ENCODE data around the gene POC1B. TPM values are rescaled to one million over a fixed set of nuclear protein-coding genes. Genes with fewer than 3 reads are reported as not detected.

POC1B gene
- total RNA-seq, 1 experiment from 2014 or later: 17.8 TPM

GRCh38 chr12:89556976-89557375, 31.1 kb upstream of the POC1B start:
- Mint-ChIP-seq H3K9me3 (peaks cover 13% of the 10 kb centered on the region), H3K4me1 (peaks cover 2% of the 10 kb centered on the region; the same call in 1 of the 2 replicates), H3K4me3 (no peak overlapping the region), H3K36me3 (no peaks in the 10 kb centered on the region), H3K27me3 (ENCODE audit: low read depth) (no peaks in the 10 kb centered on the region), H3K27ac (no peak overlapping the region)
- CTCF ChIA-PET: no interaction called here
- ATAC-seq: no peak
- TF ChIP-seq ZNF138 (CRISPR knock-in tag; conservative IDR thresholded peaks at IDR 0.05) (no peak), SMAD3 (CRISPR knock-in tag; IDR thresholded peaks at IDR 0.05; ENCODE audit: borderline replicate concordance) (no peak), NR3C1 (CRISPR knock-in tag; conservative IDR thresholded peaks at IDR 0.05; ENCODE audit: low read depth) (no peak), PRRX2 (CRISPR knock-in tag; IDR thresholded peaks at IDR 0.05) (no peak), RORB (CRISPR knock-in tag; IDR thresholded peaks at IDR 0.05) (no peak), ZNF425 (CRISPR knock-in tag; conservative IDR thresholded peaks at IDR 0.05) (no peak), NR2C2 (CRISPR knock-in tag; IDR thresholded peaks at IDR 0.05) (no peak), CDX4 (CRISPR knock-in tag; IDR thresholded peaks at IDR 0.05; ENCODE audit: borderline replicate concordance) (no peak), HMGXB4 (CRISPR knock-in tag; IDR thresholded peaks at IDR 0.05) (no peak)
- no peak for DNase-seq (ENCODE audit: low spot score)
- POLR2A ChIA-PET: no interaction called here

GRCh38 chr12:89552376-89552775, 26.5 kb upstream of the POC1B start:
- POLR2A ChIA-PET: no interaction called here
- no peak for ATAC-seq
- no peaks in the 10 kb centered on the region for H3K36me3 Mint-ChIP-seq
- no peak overlapping the region for H3K27ac Mint-ChIP-seq
- peaks cover 16% of the 10 kb centered on the region for H3K9me3 Mint-ChIP-seq
- H3K27me3 Mint-ChIP-seq (ENCODE audit: low read depth): no peaks in the 10 kb centered on the region
- DNase-seq (ENCODE audit: low spot score): no peak
- CTCF ChIA-PET: no interaction called here
- H3K4me3 Mint-ChIP-seq: no peak overlapping the region
- H3K4me1 Mint-ChIP-seq: peaks cover 2% of the 10 kb centered on the region; the same call in 1 of the 2 replicates
- TF ChIP-seq NFATC4 (CRISPR knock-in tag; IDR thresholded peaks at IDR 0.05): no peak
- TF ChIP-seq NFYB (CRISPR knock-in tag; conservative IDR thresholded peaks at IDR 0.05; ENCODE audit: low read depth): no peak
- TF ChIP-seq ZNF219 (CRISPR knock-in tag; IDR thresholded peaks at IDR 0.05; ENCODE audit: borderline replicate concordance): no peak
- TF ChIP-seq MAX (CRISPR knock-in tag; IDR thresholded peaks at IDR 0.05): no peak
- TF ChIP-seq OVOL2 (CRISPR knock-in tag; IDR thresholded peaks at IDR 0.05; ENCODE audit: borderline replicate concordance): no peak
- no peak for TF ChIP-seq IRF2 (CRISPR knock-in tag; IDR thresholded peaks at IDR 0.05; ENCODE audit: borderline replicate concordance, low read depth)
- TF ChIP-seq HMGXB4 (CRISPR knock-in tag; IDR thresholded peaks at IDR 0.05): no peak
- no peak for TF ChIP-seq ZNF532 (CRISPR knock-in tag; IDR thresholded peaks at IDR 0.05; ENCODE audit: borderline replicate concordance)
- TF ChIP-seq SOX15 (CRISPR knock-in tag; IDR thresholded peaks at IDR 0.05): no peak
- no peak for TF ChIP-seq E2F4 (CRISPR knock-in tag; IDR thresholded peaks at IDR 0.05; ENCODE audit: borderline replicate concordance, low read depth)
- no peak for TF ChIP-seq HMGA2 (CRISPR knock-in tag; IDR thresholded peaks at IDR 0.05)
- no peak for TF ChIP-seq SP1 (CRISPR knock-in tag; conservative IDR thresholded peaks at IDR 0.05)
- no peak for TF ChIP-seq GRHL2 (CRISPR knock-in tag; IDR thresholded peaks at IDR 0.05; ENCODE audit: insufficient replicate concordance, severe bottlenecking)
- TF ChIP-seq ZNF138 (CRISPR knock-in tag; conservative IDR thresholded peaks at IDR 0.05): no peak
- TF ChIP-seq TEAD4 (CRISPR knock-in tag; IDR thresholded peaks at IDR 0.05): no peak
- TF ChIP-seq RELA (CRISPR knock-in tag; IDR thresholded peaks at IDR 0.05; ENCODE audit: borderline replicate concordance): no peak
- TF ChIP-seq CBFB (CRISPR knock-in tag; IDR thresholded peaks at IDR 0.05; ENCODE audit: low read depth): no peak

All from WTC11 (cell line).